ENCODE measurements around the gene LPCAT1.

The LPCAT1 gene

DNA sequence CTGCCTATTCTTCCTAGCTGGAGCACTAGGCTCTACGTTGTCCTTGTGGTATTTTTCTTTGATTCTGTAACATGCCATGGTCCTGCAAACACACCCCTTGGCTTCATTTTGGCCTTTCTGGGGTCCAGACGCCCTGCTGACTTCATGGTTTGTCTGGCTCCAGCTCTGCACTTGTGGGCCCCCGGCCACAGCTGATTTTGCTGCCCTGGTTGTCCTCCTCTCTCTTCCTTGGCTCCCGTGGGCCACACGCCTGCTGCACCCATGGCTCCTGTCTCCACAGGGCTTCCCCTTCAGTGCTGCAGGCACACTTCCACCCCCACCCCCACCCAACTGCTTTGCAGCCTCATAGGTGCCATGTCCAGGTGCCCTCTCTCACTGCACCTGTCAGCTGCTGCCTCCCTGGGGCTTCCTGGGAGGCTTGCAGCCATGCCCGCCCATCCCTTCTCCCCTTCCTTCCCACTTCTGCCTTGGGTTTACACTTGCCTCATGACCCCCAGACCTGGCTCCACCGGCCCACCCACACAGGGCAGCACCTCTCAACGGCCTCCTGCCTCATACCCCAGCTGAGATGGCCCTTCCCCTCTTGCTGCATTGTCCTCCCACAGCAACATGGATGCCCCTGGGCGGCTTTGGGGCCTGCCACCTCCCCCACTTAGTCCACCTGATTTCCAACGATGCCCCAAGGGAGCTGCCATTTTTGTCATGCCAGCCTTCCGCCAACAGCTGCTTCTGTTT lies 104.1 kb downstream of the LPCAT1 start:
- DNase-seq: no peak

DNA sequence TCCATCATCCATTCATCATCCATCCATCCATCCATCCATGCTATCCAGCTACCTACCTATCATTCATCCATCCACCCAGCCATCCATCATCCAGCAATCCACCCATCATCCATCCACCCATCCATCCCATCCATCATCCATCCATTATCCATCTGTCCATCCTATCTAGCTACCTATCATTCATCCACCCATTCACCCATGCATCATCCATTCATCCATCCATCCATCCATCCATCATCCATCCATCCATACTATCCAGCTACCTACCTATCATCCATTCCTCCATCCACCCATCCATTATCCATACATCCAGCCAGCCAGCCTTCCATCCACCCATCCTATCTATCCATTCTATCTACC lies 104.9 kb downstream of the LPCAT1 start:
- no peak for DNase-seq

DNA sequence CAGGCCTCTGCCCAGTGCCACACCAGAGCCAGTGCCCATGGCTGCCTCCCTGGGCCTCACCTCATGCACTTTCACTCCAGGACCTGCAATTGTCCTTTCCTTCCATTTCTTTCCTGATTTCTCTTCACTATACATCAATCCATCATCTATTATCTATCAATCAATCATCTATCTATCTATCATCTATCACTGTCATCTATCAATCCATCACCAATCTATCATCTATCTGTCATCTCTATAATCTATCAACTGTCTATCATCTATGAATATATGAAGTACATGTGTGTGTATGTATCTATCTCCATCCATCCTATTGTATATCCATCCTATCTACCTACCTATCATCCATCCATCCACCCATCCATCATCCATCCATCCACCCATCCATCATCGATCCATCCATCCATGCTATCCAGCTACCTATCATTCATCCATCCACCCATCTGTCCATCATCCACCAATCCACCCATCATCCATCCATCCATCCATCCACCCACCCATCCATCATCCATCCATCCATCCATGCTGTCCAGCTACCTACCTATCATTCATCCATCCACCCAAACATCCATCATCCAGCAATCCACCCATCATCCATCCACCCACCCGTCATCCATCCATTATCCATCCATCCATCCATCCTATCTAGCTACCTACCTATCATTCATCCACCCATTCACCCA lies 105.4 kb downstream of the LPCAT1 start:
- no peak for DNase-seq

DNA sequence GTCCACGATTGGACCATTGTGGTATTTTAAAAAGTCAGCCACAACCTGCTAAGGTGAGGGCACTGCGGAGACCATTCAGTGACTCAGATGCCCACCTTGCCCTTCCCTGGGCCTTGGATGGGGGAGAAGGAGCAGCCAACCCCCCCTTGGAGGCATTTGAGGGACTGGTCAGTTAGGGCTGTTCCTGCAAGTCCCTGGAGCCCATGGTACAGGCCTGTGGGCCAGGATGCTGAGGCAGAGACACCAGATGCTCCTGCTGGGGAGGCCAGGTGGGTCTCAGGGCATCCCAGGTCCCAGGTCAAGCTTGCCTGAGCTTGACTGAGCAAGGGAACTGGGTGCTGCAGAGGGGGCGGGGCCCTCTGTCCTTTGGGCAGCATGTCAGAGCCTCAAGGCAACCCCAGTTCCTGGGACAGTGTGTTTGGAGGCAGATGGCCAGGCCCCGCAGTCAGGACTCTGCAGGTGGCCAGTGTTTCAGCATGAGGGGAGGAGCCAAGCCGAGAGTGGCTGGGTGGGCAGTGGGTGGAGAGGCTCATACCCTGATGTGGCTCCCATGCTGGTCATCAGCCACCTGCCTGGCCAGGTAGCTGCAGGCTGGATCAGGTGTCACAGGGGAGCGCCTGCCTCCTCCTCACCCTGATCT lies 106.1 kb downstream of the LPCAT1 start:
- DNase-seq: no peak

DNA sequence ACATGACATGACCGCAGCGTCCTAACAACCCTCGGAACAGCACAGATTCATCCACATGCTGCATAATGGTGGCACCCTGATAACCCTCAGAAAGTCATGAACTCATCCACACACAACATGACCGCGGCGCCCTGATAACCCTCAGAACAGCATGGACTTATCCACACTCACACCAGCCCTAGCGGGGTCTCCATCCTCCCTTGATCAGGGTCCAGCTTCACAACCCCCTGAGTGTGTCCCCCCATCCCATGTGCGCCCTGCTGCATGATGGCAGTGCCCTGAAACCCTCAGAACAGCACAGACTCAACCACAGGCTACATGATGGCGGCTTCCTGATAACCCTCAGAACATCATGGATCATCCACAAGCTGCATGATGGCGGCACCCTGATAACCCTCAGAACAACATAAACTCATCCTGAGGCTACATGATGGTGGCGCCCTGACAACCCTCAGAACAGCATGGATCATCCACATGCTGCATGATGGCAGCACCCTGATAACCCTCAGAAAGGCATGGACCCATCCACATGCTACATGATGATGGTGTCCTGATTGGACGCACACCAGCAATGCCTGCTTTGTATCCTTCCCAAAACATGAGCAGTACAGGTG lies 106.8 kb downstream of the LPCAT1 start:
- no peak for DNase-seq

DNA sequence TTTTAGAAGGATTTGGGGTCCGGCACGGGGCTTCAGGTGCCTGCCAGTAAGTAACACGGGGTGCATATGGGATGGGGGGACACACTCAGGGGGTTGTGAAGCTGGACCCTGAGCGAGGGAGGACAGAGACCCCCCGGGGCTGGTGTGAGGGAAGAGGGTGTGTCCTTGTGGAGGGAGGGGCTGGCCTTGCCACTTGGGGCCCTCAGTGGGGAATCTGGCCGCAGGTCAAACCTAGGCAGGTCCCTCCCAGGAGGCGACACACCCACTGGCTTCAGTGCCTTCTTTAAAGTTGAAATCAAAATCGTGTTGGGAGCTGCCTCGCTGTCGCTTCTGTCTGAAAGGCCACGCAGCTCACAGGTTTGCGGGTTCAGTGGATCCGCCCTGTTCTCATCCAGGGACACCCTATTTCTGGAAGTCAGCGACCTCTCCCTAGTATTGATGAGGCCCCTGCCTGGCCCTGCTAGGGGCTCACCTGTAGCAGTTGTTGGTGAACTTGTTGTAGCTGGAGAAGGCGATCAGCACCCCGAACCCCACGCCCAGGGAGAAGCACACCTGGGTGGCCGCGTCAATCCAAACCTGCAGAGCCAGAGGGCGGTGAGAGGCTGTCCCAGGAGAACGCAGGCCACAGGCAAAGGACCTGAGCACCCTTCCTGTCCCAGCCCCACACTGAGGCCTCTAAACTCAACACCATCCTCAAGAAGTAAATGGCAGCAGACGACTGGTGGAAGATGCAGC lies 108.0 kb downstream of the LPCAT1 start:
- DNase-seq: no peak

DNA sequence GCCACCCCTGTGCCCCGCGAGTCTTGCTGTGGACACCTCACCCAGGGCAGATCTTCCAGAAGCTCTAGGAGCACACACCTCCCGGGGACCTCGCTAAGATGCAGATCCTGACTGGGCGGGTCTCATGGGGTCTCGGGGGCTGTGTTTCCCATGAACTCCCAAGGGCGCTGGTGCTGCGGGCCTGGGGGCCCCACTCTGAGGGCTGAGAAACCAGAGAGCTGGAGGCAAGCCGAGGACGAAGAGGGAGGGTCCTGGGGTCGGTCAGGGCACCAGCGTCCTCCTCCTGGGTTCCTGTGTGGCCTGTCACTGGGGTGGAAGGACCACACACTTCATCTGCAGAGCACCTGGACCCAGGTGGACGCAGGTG lies 108.7 kb downstream of the LPCAT1 start:
- DNase-seq: no peak

DNA sequence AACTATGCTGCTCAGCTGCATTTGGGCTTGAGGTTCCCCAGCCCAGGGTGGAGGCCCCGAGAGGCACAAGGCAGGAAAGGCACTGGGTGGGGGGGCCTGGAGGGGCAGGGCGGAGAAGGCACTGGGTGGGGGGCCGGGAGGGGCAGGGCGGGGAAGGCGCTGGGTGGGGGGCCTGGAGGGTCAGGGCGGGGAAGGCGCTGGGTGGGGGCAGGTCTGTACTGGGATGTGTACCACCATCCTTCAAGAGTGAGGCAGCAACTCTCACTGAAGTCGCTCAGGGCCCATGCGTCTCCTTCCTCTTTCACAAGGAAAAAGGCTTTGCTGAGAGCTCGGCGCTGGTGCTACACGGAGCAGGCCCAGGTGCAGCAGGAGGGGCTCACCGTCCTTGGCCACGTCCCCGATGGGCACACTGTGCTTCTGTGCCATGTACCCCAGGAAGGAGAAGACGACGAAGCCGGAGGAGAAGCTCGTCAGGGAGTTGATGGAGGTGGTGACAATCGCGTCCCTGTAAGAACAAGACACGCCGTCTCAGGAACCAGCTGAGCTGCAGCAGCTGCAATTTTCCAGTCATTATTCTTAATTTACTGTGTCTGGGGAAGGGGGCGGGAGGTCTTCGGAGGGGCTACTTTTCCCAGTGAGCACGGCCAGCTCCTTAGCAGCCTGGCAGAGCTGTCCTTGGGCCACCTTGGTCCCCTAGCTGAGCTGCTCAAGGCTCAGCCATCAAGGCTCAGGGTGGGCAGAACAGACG lies 109.3 kb downstream of the LPCAT1 start:
- DNase-seq: no peak

DNA sequence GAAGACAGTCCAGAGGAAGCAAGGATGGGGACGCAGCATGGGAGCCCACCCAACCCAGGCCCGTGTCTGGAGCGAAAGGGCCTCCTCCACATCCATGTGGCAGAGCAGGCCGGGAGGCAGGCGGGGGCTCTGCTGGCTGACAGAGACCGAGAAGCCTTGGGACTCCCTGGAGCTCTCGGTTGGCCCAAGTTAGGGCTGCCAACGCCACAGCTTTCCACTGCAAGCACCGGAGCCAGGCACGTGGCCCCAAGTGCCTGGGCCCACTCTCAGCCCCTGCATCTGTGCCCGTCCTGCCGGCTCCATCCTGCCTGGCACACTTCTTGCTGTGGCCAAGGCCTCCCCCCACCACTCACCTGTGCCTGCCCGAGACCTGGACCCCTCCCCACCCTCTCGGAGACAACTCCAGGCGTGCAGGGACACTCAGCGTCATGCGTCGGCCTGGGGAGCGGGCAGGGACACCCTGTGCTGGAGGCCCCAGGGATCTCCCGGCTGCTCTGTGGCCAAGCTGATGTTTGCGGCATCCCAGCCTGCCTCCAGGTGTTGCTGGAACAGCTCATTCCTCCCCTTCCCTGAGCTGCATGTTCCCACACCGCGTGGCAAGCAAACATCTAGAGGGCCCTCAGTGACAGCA lies 110.0 kb downstream of the LPCAT1 start:
- DNase-seq: no peak

DNA sequence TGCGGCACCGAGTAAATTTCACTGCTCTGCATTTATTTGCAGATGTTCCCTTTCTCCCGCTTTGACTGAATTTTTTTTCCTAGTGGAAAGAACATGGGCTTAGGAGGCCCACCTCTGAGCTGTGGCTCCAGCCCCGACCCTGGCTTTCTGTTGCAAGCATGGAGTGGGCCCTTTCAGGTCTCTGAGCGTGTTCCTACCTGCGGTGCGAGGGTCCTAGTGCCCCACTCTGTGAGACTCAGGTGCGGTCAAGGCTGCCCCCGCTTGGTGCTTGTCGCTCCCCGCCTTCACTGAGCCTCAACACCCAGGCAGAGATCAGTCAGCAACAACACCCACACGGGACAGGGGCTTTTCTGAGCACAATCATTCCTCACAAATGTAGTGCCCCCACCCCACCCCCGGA lies 110.5 kb downstream of the LPCAT1 start:
- DNase-seq: no peak

DNA sequence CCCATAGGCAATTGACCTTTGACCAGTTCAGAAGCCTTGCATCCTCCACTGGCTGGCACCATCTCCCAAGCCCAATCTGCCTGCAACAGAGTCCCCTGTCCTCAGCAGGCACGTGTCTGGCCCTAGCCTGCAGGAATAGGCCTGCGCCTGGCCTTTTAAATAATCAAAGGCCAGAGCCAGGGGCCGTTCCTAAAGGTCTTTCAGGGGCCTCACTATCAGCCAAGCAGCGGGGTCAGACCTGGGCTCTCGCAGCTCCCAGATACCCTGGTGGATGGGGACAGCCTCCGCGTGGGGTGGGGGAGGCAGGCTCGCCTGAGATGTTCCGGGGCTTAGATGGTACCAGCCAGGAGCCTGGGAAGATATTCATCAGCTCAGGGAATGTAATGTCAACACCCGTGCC lies 111.1 kb downstream of the LPCAT1 start:
- no peak for DNase-seq

DNA sequence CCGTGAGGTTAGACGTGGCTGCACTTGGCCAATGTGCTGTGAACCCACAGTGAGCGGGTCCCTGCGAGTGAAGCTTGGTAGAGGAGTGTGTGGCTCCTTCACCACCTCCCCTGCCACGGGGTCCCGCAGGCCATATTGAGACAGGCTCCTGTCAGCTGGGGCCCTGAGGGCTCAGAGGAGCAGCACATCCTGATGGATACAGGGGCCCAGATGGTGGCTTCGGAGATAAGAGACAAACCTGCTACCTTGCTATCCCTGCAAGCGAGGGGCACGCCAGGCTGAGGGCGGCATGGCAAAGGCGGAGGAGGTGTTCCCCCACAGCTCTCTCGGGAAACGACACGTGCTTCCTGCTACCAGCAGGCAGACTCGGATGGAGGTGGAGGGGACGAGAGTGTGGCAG lies 111.6 kb downstream of the LPCAT1 start:
- no peak for DNase-seq
